ENCODE results near the gene CCDC9. TPM values are rescaled to one million over a fixed set of nuclear protein-coding genes. Genes with fewer than 3 reads are reported as not detected.

Gene CCDC9
- total and polyA plus RNA-seq, 2 of the 13 experiments (the other 11 are each of a cell fraction or from before 2014, with no cell fraction given) = 2.9 to 6.3 TPM

DNA sequence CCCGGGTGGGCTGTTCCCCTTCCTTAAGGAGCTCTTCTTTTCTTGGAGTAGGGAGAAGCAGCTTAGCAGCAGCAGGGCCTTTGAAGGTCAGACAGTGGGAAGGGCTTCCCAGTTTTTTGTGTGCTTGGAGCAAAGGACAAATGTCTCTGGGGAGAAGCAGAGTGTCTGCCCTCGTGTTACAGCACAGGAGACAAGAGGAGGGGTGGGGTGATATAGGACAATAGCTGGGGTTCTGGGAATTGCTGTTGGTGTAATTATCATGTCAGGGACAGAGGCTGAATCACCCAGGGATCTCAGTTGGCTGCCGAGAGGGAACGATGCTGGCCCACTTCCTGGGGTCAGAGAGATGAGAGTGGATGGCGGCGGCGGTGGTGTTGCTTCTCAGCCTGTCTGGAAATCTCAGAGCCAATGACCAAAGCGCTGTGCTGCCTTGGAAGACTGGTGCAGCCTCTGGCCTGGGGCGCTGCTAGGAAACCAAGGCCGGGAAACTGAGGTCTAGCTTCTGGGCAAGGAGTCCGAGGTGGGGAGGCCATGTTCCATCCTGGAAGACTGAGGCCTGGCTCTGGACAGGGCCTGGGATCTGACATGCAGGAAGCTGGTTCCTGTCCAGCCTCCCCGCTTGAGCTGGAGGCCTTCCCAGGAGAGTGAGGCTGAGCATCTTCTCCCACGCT lies 19.6 kb downstream of the CCDC9 start:
- Histone ChIP-seq H3K79me2 (ENCODE audit: insufficient read depth, low read length) (no peaks in the 10 kb centered on the region), H3K4me3 (replicated peaks in 1 of 3; ENCODE audit: insufficient read depth in 1 of 3, low read depth in 2 of 3, low read length in 3 of 3) (0 out of 6 replicates have a peak overlapping the region, but pooled peaks of 1 of the 3 experiments have one; percentile 71), H3K9ac (ENCODE audit: insufficient read depth, low read depth, low read length) (no peak overlapping the region), H3K27me3 (ENCODE audit: control insufficient read depth in 1 of 2, insufficient read depth in 2 of 2, low read length in 2 of 2) (no peaks in the 10 kb centered on the region), H3K27ac (ENCODE audit: extremely low read length, insufficient read depth, low read length) (no peak overlapping the region), H3K36me3 (replicated peaks in 1 of 2; ENCODE audit: control insufficient read depth in 1 of 2, insufficient read depth in 2 of 2, low read length in 2 of 2) (no peaks in the 10 kb centered on the region; a peak in 2 of 5 replicates), H3K4me1 (ENCODE audit: insufficient read depth, low read length) (peaks cover 24% of the 10 kb centered on the region), H3K4me2 (ENCODE audit: low read depth, low read length) (peak overlapping the region; percentile 55; the same call in 1 of the 2 replicates), H4K20me1 (ENCODE audit: insufficient read depth, low read length) (peaks cover 3% of the 10 kb centered on the region; the same call in 1 of the 2 replicates), H3K9me3 (ENCODE audit: low read length) (no peaks in the 10 kb centered on the region), H2AFZ (ENCODE audit: low read length) (no peak overlapping the region)
- WGBS (ENCODE audit: low lambda C conversion rate) = 58% methylated on average over 8 of the region's 13 CpGs
- in situ Hi-C loops (cut with HindIII; ENCODE audit: extremely low pct_ligation_motif_present, low pct_unique_long_range_greater_than_20kb) = no loop called here
- BruUV-seq (replicated peaks) = no TSS peak
- peak; percentile 28; the same call in 1 of the 2 replicates for TF ChIP-seq ZNF768 (CRISPR knock-in tag; IDR thresholded peaks at IDR 0.05)
- 0 out of 2 replicates have a peak, but pooled peaks have one; percentile 10 for TF ChIP-seq ZNF629 (CRISPR knock-in tag; conservative IDR thresholded peaks at IDR 0.05)
- TF ChIP-seq ZNF547 (CRISPR knock-in tag; IDR thresholded peaks at IDR 0.05) = no peak
- TF ChIP-seq, protein P1, sequence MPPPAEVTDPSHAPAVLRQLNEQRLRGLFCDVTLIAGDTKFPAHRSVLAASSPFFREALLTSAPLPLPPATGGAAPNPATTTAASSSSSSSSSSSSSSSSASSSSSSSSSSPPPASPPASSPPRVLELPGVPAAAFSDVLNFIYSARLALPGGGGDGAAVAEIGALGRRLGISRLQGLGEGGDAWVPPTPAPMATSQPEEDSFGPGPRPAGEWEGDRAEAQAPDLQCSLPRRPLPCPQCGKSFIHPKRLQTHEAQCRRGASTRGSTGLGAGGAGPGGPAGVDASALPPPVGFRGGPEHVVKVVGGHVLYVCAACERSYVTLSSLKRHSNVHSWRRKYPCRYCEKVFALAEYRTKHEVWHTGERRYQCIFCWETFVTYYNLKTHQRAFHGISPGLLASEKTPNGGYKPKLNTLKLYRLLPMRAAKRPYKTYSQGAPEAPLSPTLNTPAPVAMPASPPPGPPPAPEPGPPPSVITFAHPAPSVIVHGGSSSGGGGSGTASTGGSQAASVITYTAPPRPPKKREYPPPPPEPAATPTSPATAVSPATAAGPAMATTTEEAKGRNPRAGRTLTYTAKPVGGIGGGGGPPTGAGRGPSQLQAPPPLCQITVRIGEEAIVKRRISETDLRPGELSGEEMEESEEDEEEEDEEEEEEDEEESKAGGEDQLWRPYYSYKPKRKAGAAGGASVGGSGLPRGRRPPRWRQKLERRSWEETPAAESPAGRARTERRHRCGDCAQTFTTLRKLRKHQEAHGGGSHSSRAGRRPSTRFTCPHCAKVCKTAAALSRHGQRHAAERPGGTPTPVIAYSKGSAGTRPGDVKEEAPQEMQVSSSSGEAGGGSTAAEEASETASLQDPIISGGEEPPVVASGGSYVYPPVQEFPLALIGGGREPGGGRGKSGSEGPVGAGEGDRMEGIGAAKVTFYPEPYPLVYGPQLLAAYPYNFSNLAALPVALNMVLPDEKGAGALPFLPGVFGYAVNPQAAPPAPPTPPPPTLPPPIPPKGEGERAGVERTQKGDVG (CRISPR knock-in tag; IDR thresholded peaks at IDR 0.05; ENCODE audit: borderline replicate concordance) = 0 out of 2 replicates have a peak, but pooled peaks have one; percentile 12
- no peak for FAIRE-seq
- ChIA-PET POLR2A (interaction anchor here (1.3 to 2.3 kb wide), 3 partner anchors 18 to 76 kb away, joined by 3 to 57 read pairs (median 3); partner anchors contain the start of gene CCDC9), CTCF (ENCODE audit: low intra/inter-chr PET ratio, low total read pairs) (no interaction called here)
- no peak for ATAC-seq
- intact Hi-C loops (cut with micrococcal nuclease; ENCODE audit: unreplicated experiment) = no loop called here
- DNase-seq (ENCODE audit: low spot score) = no peak
